Neural cell (in vitro differentiated cells): ENCODE results near the gene TBC1D10A. TPM values are rescaled to one million over a fixed set of nuclear protein-coding genes. Genes with fewer than 3 reads are reported as not detected.

Experiments
- polyA plus RNA-seq: library from polyadenylated mRNA; depleted of rRNA; stranded (reverse); fragments of >200 nt; gene quantifications from 2 replicates; pipeline ENCODE4 v1.2.3, GENCODE V29; 2014

TBC1D10A gene
- polyA plus RNA-seq, 1 donor from 2014 or later, result 11.9 TPM

Other genes with a start within 250 kb of the TBC1D10A start
- gene HORMAD2, start 246.5 kb downstream of the TBC1D10A start, polyA plus RNA-seq, result 1.2 TPM in 1 of 2 replicates, not detected in the other
- gene LIF, start 80.2 kb downstream of the TBC1D10A start, polyA plus RNA-seq, result 0.05 TPM in 1 of 2 replicates, not detected in the other
- not detected in 2 replicates for gene OSM, start 60.1 kb downstream of the TBC1D10A start, polyA plus RNA-seq
- 2.2 and 8.5 TPM in 2 replicates for gene CASTOR1, start 37.4 kb downstream of the TBC1D10A start, polyA plus RNA-seq
- gene SF3A1, start 30.0 kb upstream of the TBC1D10A start, polyA plus RNA-seq, result 14.4 and 14.6 TPM in 2 replicates
- gene CCDC157, start 30.1 kb upstream of the TBC1D10A start, polyA plus RNA-seq, result 30.6 and 32.2 TPM in 2 replicates
- gene RNF215, start 60.5 kb upstream of the TBC1D10A start, polyA plus RNA-seq, result 28.3 and 40.5 TPM in 2 replicates
- 2.0 and 2.7 TPM in 2 replicates for gene SEC14L2, start 70.1 kb upstream of the TBC1D10A start, polyA plus RNA-seq
- 3.2 and 8.1 TPM in 2 replicates for gene MTFP1, start 98.8 kb upstream of the TBC1D10A start, polyA plus RNA-seq
- not detected in 2 replicates for gene SEC14L3, start 145.1 kb upstream of the TBC1D10A start, polyA plus RNA-seq
- gene SEC14L4, start 178.8 kb upstream of the TBC1D10A start, polyA plus RNA-seq, result not detected in 2 replicates
- gene SEC14L6, start 219.8 kb upstream of the TBC1D10A start, polyA plus RNA-seq, result not detected in 2 replicates
- gene GAL3ST1, start 247.7 kb upstream of the TBC1D10A start, polyA plus RNA-seq, result 1.6 TPM in 1 of 2 replicates, not detected in the other